ENCODE results near the gene KANSL1. TPM values are rescaled to one million over a fixed set of nuclear protein-coding genes. Genes with fewer than 3 reads are reported as not detected.

Gene KANSL1
- total RNA-seq, 1 experiment from 2014 or later: 55.5 TPM

- H3K9me3 ChIP-seq (ENCODE audit: control insufficient read depth, insufficient read depth, low read depth, low read length): no peaks in the 10 kb centered on the region
- ChIA-PET CTCF (no interaction called here), POLR2A (interaction anchor here (0.5 kb wide), 1 partner anchor 18 kb away, joined by 9 read pairs; no protein-coding TSS in a partner anchor)
- DNase-seq (ENCODE audit: low read depth, low spot score) (no peak), ATAC-seq (no peak)
- BruUV-seq (replicated peaks): no TSS peak
- TF ChIP-seq REST (IDR thresholded peaks at IDR 0.05; ENCODE audit: insufficient read depth in 1 of 2, low read depth in 2 of 2, low read length in 1 of 2) (no peak), POLR2AphosphoS5 (IDR thresholded peaks at IDR 0.05; ENCODE audit: low read depth, low read length) (no peak)
- TF ChIP-seq, protein P1, sequence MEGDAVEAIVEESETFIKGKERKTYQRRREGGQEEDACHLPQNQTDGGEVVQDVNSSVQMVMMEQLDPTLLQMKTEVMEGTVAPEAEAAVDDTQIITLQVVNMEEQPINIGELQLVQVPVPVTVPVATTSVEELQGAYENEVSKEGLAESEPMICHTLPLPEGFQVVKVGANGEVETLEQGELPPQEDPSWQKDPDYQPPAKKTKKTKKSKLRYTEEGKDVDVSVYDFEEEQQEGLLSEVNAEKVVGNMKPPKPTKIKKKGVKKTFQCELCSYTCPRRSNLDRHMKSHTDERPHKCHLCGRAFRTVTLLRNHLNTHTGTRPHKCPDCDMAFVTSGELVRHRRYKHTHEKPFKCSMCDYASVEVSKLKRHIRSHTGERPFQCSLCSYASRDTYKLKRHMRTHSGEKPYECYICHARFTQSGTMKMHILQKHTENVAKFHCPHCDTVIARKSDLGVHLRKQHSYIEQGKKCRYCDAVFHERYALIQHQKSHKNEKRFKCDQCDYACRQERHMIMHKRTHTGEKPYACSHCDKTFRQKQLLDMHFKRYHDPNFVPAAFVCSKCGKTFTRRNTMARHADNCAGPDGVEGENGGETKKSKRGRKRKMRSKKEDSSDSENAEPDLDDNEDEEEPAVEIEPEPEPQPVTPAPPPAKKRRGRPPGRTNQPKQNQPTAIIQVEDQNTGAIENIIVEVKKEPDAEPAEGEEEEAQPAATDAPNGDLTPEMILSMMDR (IDR thresholded peaks at IDR 0.05): no peak
- intact Hi-C loops (cut with micrococcal nuclease; ENCODE audit: unreplicated experiment) (no loop called here), in situ Hi-C loops (cut with HindIII; ENCODE audit: low pct_unique_long_range_greater_than_20kb, low sequenced_read_pairs) (no loop called here)
- H3K4me3 ChIP-seq (ENCODE audit: low read depth in 2 of 2, low read length in 2 of 2): no peak overlapping the region
- peaks cover 7% of the 10 kb centered on the region for H3K4me1 ChIP-seq (ENCODE audit: control insufficient read depth, insufficient read depth, low read length)
- no peak overlapping the region for H3K27ac ChIP-seq (ENCODE audit: low read length)
- H3K36me3 ChIP-seq (ENCODE audit: control insufficient read depth, insufficient read depth, low read length): no peaks in the 10 kb centered on the region; the same call in 1 of the 2 replicates
- no peaks in the 10 kb centered on the region for H3K27me3 ChIP-seq (ENCODE audit: control insufficient read depth, insufficient read depth, low read length)
These were observed 95.7 kb downstream of the KANSL1 start for GRCh38 chr17:46097497-46097896.

DNA sequence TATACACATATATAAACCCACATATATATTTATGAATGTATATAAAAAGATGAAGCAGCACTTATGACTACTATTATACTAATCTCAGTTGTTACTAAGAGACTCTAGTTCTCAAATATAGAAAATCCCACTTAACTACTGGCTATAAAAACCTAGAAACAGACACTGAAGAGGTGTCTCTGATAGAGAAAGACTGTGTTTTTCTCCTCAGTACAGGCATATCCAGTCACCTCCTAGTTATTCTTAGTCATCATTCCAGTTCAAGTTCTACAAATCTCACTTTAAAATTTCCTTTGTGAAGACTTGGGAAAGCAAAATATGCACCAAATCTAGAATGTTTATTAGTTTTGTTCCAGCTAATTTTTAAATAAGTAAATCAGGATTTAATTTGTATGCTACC is 100.2 kb downstream of the KANSL1 start:
- Histone ChIP-seq H3K4me1 (ENCODE audit: control insufficient read depth, insufficient read depth, low read length) (no peaks in the 10 kb centered on the region), H3K27me3 (ENCODE audit: control insufficient read depth, insufficient read depth, low read length) (no peaks in the 10 kb centered on the region), H3K4me3 (ENCODE audit: low read depth in 2 of 2, low read length in 2 of 2) (no peak overlapping the region), H3K27ac (ENCODE audit: low read length) (no peak overlapping the region), H3K36me3 (ENCODE audit: control insufficient read depth, insufficient read depth, low read length) (no peaks in the 10 kb centered on the region; the same call in none of the 2 replicates), H3K9me3 (ENCODE audit: control insufficient read depth, insufficient read depth, low read depth, low read length) (no peaks in the 10 kb centered on the region)
- ChIA-PET POLR2A (no interaction called here), CTCF (no interaction called here)
- in situ Hi-C loops (cut with HindIII; ENCODE audit: low pct_unique_long_range_greater_than_20kb, low sequenced_read_pairs) (no loop called here), intact Hi-C loops (cut with micrococcal nuclease; ENCODE audit: unreplicated experiment) (no loop called here)
- no peak for TF ChIP-seq REST (IDR thresholded peaks at IDR 0.05; ENCODE audit: insufficient read depth in 1 of 2, low read depth in 2 of 2, low read length in 1 of 2)
- no TSS peak for BruUV-seq (replicated peaks)
- ATAC-seq (no peak), DNase-seq (ENCODE audit: low read depth, low spot score) (no peak)

GRCh38 chr17:46090871-46091270 is 102.4 kb downstream of the KANSL1 start:
- TF ChIP-seq SIN3A (IDR thresholded peaks at IDR 0.05; ENCODE audit: borderline replicate concordance, insufficient read depth, low read depth, low read length): no peak
- TF ChIP-seq, protein P1 (IDR thresholded peaks at IDR 0.05): no peak
- no peak for TF ChIP-seq POLR2AphosphoS5 (IDR thresholded peaks at IDR 0.05; ENCODE audit: low read depth, low read length)
- TF ChIP-seq TCF7L2 (IDR thresholded peaks at IDR 0.05; ENCODE audit: low read depth, low read length): no peak
- TF ChIP-seq REST (IDR thresholded peaks at IDR 0.05; ENCODE audit: insufficient read depth in 1 of 2, low read depth in 2 of 2, low read length in 1 of 2): no peak
- no peak for ATAC-seq
- Histone ChIP-seq H3K4me1 (ENCODE audit: control insufficient read depth, insufficient read depth, low read length) (no peaks in the 10 kb centered on the region), H3K27ac (ENCODE audit: low read length) (no peak overlapping the region), H3K36me3 (ENCODE audit: control insufficient read depth, insufficient read depth, low read length) (no peaks in the 10 kb centered on the region; the same call in none of the 2 replicates), H3K27me3 (ENCODE audit: control insufficient read depth, insufficient read depth, low read length) (no peaks in the 10 kb centered on the region), H3K4me3 (ENCODE audit: low read depth in 2 of 2, low read length in 2 of 2) (no peak overlapping the region), H3K9me3 (ENCODE audit: control insufficient read depth, insufficient read depth, low read depth, low read length) (no peaks in the 10 kb centered on the region)
- POLR2A ChIA-PET: no interaction called here
- BruUV-seq (replicated peaks): no TSS peak
- intact Hi-C loops (cut with micrococcal nuclease; ENCODE audit: unreplicated experiment): no loop called here
- CTCF ChIA-PET: no interaction called here
- in situ Hi-C loops (cut with HindIII; ENCODE audit: low pct_unique_long_range_greater_than_20kb, low sequenced_read_pairs): no loop called here
- DNase-seq (ENCODE audit: low read depth, low spot score): no peak
